GM23248 (cell line): ENCODE measurements around the gene WHRN.

Experiments
- EZH2 ChIP-seq: fragments of 200-600 bp; sonication (generic); IDR thresholded peaks from 2 replicates; pipeline ENCODE4 v1.6.1; 2018; ENCODE audit warnings: antibody characterized with exemption, mild to moderate bottlenecking; ENCODE audit not compliant: insufficient read depth, poor library complexity, severe bottlenecking
- EZH2phosphoT487 ChIP-seq: fragments of 200-600 bp; sonication (generic); IDR thresholded peaks from 2 replicates; pipeline ENCODE4 v1.6.1; 2018; ENCODE audit warnings: antibody characterized with exemption, moderate library complexity, mild to moderate bottlenecking, low read depth; ENCODE audit not compliant: insufficient read depth

DNA sequence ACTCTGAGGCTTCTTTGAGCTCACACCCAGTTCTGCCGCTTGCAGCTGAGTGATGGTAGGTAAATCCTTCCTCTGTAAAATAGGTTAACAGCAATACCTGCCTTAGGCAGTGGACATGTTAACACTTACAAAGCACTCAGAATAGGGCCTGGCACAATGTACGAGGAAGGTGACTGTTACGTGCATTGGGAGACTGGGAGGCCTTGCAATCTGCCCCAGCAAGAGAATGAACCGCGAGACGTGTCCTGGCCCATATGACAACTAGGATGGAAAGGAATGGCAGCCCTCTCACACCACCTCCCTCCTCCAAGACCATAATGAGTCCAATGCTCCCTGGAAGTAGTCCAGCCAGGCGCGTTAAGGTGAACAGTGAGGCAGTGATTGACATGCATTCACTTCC is 94.4 kb downstream of the WHRN start:
- TF ChIP-seq EZH2, result no peak
- no peak for TF ChIP-seq EZH2phosphoT487
